ENCODE data around the gene GIMAP7. TPM values are rescaled to one million over a fixed set of nuclear protein-coding genes. Genes with fewer than 3 reads are reported as not detected.

The GIMAP7 gene
- total RNA-seq = 4.1 TPM

GRCh38 chr7:150514748-150515222 is at the start of gene GIMAP7:
TSS of gene GIMAP7 (plus strand) at chr7:150514872. CDS start at chr7:150519975, 5,103 bp downstream.

GRCh38 chr7:150567169-150567568 is 52.5 kb downstream of the GIMAP7 start, which contains the start of gene GIMAP4:
TSS of gene GIMAP4 (plus strand) at chr7:150567390. CDS start at chr7:150569902, 2,512 bp downstream.

Other genes with a start within 250 kb of the GIMAP7 start
- gene LRRC61, start 191.5 kb upstream of the GIMAP7 start, total RNA-seq = 26.6 TPM
- gene ACTR3C, start 191.3 kb upstream of the GIMAP7 start, total RNA-seq = 5.3 TPM
- 66.2 TPM for gene RARRES2, start 173.2 kb upstream of the GIMAP7 start, total RNA-seq
- gene REPIN1, start 146.1 kb upstream of the GIMAP7 start, total RNA-seq = 115 TPM
- gene ZNF775, start 135.5 kb upstream of the GIMAP7 start, total RNA-seq = 20.3 TPM
- gene GIMAP8, start 64.2 kb upstream of the GIMAP7 start, total RNA-seq = 7.5 TPM
- gene GIMAP4, start 52.5 kb downstream of the GIMAP7 start, total RNA-seq = 22.5 TPM
- gene GIMAP6, start 117.5 kb downstream of the GIMAP7 start, total RNA-seq = 11.7 TPM
- 7.6 TPM for gene GIMAP2, start 170.8 kb downstream of the GIMAP7 start, total RNA-seq
- 1.9 TPM for gene GIMAP1, start 201.7 kb downstream of the GIMAP7 start, total RNA-seq
- gene GIMAP5, start 222.5 kb downstream of the GIMAP7 start, total RNA-seq = 14.8 TPM